Gastroesophageal sphincter (tissue), 3 donors: ENCODE measurements around the gene ZNF280C.

ENCODE experiments used
- EP300 ChIP-seq: sonication (generic); formaldehyde crosslinking; IDR thresholded peaks from one replicate; pipeline ENCODE4 v1.6.1; 2017; ENCODE audit warnings: antibody characterized with exemption, mild to moderate bottlenecking
- POLR2A ChIP-seq, 2 donors: fragments of 450-650 bp; IDR thresholded peaks; one replicate each; pipeline ENCODE4 v1.6.1; 2017; ENCODE audit warnings: antibody characterized with exemption in 2 of 2, mild to moderate bottlenecking in 2 of 2, moderate library complexity in 1 of 2
- POLR2AphosphoS5 ChIP-seq: sonication (generic); formaldehyde crosslinking; IDR thresholded peaks from one replicate; pipeline ENCODE4 v1.6.1; 2017; ENCODE audit warnings: antibody characterized with exemption
- TF ChIP-seq, protein P1 (sequence below), 4 experiments: fragments of 200-600 bp in 2 of 4; fragments of 450-650 bp in 2 of 4; sonication (generic) in 1 of 4; IDR thresholded peaks; one replicate each; pipeline ENCODE4 v1.5.1; 2017 to 2019; ENCODE audit warnings: antibody characterized with exemption in 4 of 4, mild to moderate bottlenecking in 2 of 4, moderate library complexity in 2 of 4

- TF ChIP-seq EP300, result no peak
- TF ChIP-seq, protein P1, sequence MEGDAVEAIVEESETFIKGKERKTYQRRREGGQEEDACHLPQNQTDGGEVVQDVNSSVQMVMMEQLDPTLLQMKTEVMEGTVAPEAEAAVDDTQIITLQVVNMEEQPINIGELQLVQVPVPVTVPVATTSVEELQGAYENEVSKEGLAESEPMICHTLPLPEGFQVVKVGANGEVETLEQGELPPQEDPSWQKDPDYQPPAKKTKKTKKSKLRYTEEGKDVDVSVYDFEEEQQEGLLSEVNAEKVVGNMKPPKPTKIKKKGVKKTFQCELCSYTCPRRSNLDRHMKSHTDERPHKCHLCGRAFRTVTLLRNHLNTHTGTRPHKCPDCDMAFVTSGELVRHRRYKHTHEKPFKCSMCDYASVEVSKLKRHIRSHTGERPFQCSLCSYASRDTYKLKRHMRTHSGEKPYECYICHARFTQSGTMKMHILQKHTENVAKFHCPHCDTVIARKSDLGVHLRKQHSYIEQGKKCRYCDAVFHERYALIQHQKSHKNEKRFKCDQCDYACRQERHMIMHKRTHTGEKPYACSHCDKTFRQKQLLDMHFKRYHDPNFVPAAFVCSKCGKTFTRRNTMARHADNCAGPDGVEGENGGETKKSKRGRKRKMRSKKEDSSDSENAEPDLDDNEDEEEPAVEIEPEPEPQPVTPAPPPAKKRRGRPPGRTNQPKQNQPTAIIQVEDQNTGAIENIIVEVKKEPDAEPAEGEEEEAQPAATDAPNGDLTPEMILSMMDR (IDR thresholded peaks at IDR 0.05), result no peak
- TF ChIP-seq POLR2AphosphoS5, result no peak
- TF ChIP-seq POLR2A (IDR thresholded peaks at IDR 0.05), result no peak
Measured at GRCh38 chrX:130170752-130171445, 97.8 kb downstream of the ZNF280C start.
